Measurements from ENCODE around the gene IRF2BP1. TPM values are rescaled to one million over a fixed set of nuclear protein-coding genes. Genes with fewer than 3 reads are reported as not detected.

The IRF2BP1 gene
- total and polyA plus RNA-seq, 2 of the 13 experiments (the other 11 are each of a cell fraction or from before 2014, with no cell fraction given) = 4.3 to 14.3 TPM

DNA sequence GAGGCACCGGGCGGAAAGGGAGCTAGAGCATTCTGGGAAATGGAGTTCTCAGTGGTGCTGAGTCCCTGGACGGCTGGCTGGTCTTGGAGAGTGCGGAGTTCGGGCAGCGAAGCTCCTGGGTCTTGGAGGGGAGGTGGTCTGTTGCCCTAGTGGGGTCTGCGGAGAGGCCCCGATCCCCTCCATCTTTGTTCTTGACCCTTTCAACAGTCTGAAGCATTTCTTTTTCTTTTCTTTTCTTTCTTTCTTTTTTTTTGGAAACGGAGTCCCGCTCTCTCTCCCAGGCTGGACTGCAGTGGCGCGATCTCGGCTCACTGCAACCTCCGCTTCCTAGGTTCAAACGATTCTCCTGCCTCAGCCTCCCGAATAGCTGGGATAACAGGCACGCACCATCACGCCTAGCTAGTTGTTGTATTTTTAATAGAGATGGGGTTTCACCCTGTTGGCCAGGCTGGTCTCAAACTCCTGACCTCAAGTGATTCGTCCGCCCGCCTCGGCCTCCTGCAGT, 22.6 kb downstream of the IRF2BP1 start (continued):
- TF ChIP-seq, protein P1, sequence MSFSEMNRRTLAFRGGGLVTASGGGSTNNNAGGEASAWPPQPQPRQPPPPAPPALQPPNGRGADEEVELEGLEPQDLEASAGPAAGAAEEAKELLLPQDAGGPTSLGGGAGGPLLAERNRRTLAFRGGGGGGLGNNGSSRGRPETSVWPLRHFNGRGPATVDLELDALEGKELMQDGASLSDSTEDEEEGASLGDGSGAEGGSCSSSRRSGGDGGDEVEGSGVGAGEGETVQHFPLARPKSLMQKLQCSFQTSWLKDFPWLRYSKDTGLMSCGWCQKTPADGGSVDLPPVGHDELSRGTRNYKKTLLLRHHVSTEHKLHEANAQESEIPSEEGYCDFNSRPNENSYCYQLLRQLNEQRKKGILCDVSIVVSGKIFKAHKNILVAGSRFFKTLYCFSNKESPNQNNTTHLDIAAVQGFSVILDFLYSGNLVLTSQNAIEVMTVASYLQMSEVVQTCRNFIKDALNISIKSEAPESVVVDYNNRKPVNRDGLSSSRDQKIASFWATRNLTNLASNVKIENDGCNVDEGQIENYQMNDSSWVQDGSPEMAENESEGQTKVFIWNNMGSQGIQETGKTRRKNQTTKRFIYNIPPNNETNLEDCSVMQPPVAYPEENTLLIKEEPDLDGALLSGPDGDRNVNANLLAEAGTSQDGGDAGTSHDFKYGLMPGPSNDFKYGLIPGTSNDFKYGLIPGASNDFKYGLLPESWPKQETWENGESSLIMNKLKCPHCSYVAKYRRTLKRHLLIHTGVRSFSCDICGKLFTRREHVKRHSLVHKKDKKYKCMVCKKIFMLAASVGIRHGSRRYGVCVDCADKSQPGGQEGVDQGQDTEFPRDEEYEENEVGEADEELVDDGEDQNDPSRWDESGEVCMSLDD (CRISPR knock-in tag; IDR thresholded peaks at IDR 0.05; ENCODE audit: borderline replicate concordance) = no peak
- TF ChIP-seq GATAD2A (CRISPR knock-in tag; IDR thresholded peaks at IDR 0.05) (no peak), AHR (CRISPR knock-in tag; IDR thresholded peaks at IDR 0.05) (no peak), SP140L (CRISPR knock-in tag; IDR thresholded peaks at IDR 0.05; ENCODE audit: borderline replicate concordance) (no peak), ZNF772 (CRISPR knock-in tag; IDR thresholded peaks at IDR 0.05) (peak; percentile 15; the same call in 1 of the 2 replicates), ZNF33A (CRISPR knock-in tag; IDR thresholded peaks at IDR 0.05; ENCODE audit: borderline replicate concordance) (no peak), HES4 (CRISPR knock-in tag; IDR thresholded peaks at IDR 0.05; ENCODE audit: borderline replicate concordance) (no peak), IKZF1 (IDR thresholded peaks at IDR 0.05) (no peak), KAT8 (CRISPR knock-in tag; IDR thresholded peaks at IDR 0.05) (peak; percentile 47; the same call in 1 of the 2 replicates), ZNF83 (CRISPR knock-in tag; IDR thresholded peaks at IDR 0.05; ENCODE audit: borderline replicate concordance) (no peak), CBX1 (IDR thresholded peaks at IDR 0.05; ENCODE audit: low read depth) (no peak), ZFY (CRISPR knock-in tag; IDR thresholded peaks at IDR 0.05) (no peak), MTERF4 (CRISPR knock-in tag; IDR thresholded peaks at IDR 0.05) (no peak), RBAK (CRISPR knock-in tag; IDR thresholded peaks at IDR 0.05) (no peak), KLF6 (CRISPR knock-in tag; IDR thresholded peaks at IDR 0.05) (no peak), TSC22D2 (CRISPR knock-in tag; IDR thresholded peaks at IDR 0.05; ENCODE audit: borderline replicate concordance) (0 out of 2 replicates have a peak, but pooled peaks have one; percentile 8), SIN3A (IDR thresholded peaks at IDR 0.05; ENCODE audit: borderline replicate concordance, low read depth, low read length) (peak; percentile 34; the same call in 1 of the 2 replicates), NAIF1 (CRISPR knock-in tag; IDR thresholded peaks at IDR 0.05; ENCODE audit: borderline replicate concordance) (no peak), ZNF484 (CRISPR knock-in tag; IDR thresholded peaks at IDR 0.05; ENCODE audit: borderline replicate concordance, low read depth) (no peak)
- TF ChIP-seq, protein P2, sequence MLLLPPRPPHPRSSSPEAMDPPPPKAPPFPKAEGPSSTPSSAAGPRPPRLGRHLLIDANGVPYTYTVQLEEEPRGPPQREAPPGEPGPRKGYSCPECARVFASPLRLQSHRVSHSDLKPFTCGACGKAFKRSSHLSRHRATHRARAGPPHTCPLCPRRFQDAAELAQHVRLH (CRISPR knock-in tag; IDR thresholded peaks at IDR 0.05; ENCODE audit: borderline replicate concordance, low read depth) = no peak
- TF ChIP-seq, protein P3, sequence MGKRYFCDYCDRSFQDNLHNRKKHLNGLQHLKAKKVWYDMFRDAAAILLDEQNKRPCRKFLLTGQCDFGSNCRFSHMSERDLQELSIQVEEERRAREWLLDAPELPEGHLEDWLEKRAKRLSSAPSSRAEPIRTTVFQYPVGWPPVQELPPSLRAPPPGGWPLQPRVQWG (CRISPR knock-in tag; IDR thresholded peaks at IDR 0.05; ENCODE audit: borderline replicate concordance, low read depth) = no peak
- TF ChIP-seq, protein P4, sequence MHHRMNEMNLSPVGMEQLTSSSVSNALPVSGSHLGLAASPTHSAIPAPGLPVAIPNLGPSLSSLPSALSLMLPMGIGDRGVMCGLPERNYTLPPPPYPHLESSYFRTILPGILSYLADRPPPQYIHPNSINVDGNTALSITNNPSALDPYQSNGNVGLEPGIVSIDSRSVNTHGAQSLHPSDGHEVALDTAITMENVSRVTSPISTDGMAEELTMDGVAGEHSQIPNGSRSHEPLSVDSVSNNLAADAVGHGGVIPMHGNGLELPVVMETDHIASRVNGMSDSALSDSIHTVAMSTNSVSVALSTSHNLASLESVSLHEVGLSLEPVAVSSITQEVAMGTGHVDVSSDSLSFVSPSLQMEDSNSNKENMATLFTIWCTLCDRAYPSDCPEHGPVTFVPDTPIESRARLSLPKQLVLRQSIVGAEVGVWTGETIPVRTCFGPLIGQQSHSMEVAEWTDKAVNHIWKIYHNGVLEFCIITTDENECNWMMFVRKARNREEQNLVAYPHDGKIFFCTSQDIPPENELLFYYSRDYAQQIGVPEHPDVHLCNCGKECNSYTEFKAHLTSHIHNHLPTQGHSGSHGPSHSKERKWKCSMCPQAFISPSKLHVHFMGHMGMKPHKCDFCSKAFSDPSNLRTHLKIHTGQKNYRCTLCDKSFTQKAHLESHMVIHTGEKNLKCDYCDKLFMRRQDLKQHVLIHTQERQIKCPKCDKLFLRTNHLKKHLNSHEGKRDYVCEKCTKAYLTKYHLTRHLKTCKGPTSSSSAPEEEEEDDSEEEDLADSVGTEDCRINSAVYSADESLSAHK (CRISPR knock-in tag; IDR thresholded peaks at IDR 0.05; ENCODE audit: borderline replicate concordance) = no peak

Data from HepG2 (cell line).